Breast epithelium (tissue), 3 donors: ENCODE results near the gene P3H2.

Experiments
- CTCF ChIP-seq, 3 donors: fragments of 450-650 bp; IDR thresholded peaks; one replicate each; pipeline ENCODE4 v1.5.1; 2016 to 2017; ENCODE audit warnings: antibody characterized with exemption in 3 of 3, mild to moderate bottlenecking in 3 of 3, moderate library complexity in 3 of 3
- POLR2A ChIP-seq: fragments of 450-650 bp; IDR thresholded peaks from one replicate; pipeline ENCODE4 v1.6.1; 2016; ENCODE audit warnings: antibody characterized with exemption, mild to moderate bottlenecking, moderate library complexity

DNA sequence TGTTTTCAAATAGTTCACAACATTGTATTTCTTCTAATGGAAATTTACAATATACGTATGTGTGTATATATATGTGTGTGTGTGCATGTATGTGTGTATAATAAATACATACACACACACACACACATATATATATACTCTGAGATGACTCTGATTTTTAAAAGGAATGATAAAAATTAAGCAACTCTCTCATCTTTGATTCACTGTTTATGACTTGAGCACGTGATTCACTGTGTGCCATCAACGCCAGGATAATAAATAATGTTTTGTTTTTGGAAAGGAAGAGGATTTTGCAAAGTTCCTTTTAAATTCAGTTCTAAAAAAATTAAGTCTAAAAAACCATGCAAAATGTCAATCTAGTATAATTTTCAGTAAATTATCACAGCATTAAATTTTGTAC, 132.4 kb downstream of the P3H2 start:
- no peak for TF ChIP-seq CTCF (IDR thresholded peaks at IDR 0.05)
- TF ChIP-seq POLR2A: no peak
